Measurements from ENCODE around the gene LRRC8D. TPM values are rescaled to one million over a fixed set of nuclear protein-coding genes. Genes with fewer than 3 reads are reported as not detected.

The LRRC8D gene
- total and polyA plus RNA-seq, 9 of the 15 experiments (the other 6 are each of a cell fraction or from before 2014, with no cell fraction given) = 3.4 to 53.9 (median 15.9) TPM

GRCh38 chr1:89898695-89899470 is 78.1 kb downstream of the LRRC8D start:
- Histone ChIP-seq H3K36me3 (ENCODE audit: control insufficient read depth, insufficient read depth, low read length) (peaks cover 14% of the 10 kb centered on the region), H2AFZ (ENCODE audit: low read depth, low read length) (no peak overlapping the region), H3K9me1 (ENCODE audit: control insufficient read depth, insufficient read depth, low read length) (no peaks in the 10 kb centered on the region), H3K27me3 (ENCODE audit: control insufficient read depth in 2 of 2, insufficient read depth in 2 of 2, low read length in 2 of 2) (no peaks in the 10 kb centered on the region), H3K27ac (ENCODE audit: extremely low read depth, low read depth, low read length) (peak overlapping the region; percentile 99), H3K9ac (ENCODE audit: insufficient read depth in 1 of 2, low read depth in 2 of 2, low read length in 2 of 2) (peak overlapping the region in 1 of 2 experiments; percentile 36; a peak in 2 of 4 replicates), H3K9me3 (replicated peaks; ENCODE audit: control insufficient read depth, insufficient read depth, low read depth, low read length) (no peaks in the 10 kb centered on the region), H3K4me1 (replicated peaks in 1 of 2; ENCODE audit: control insufficient read depth in 2 of 2, insufficient read depth in 2 of 2, low read length in 2 of 2) (peaks cover 33 to 97% of the 10 kb centered on the region in 2 experiments), H3K4me3 (no peak overlapping the region), H3K79me2 (ENCODE audit: control insufficient read depth, insufficient read depth, low read length) (peaks cover 92% of the 10 kb centered on the region), H4K20me1 (replicated peaks; ENCODE audit: control insufficient read depth, insufficient read depth, low read length) (no peaks in the 10 kb centered on the region), H3K4me2 (ENCODE audit: insufficient read depth, low read length) (peak overlapping the region; percentile 58; the same call in 1 of the 2 replicates)
- in situ Hi-C loops (cut with MboI) = no loop called here
- no peak for FAIRE-seq
- peak in 1 of 4 experiments; percentile 6 for DNase-seq (ENCODE audit: extremely low read depth in 1 of 4, low spot score in 3 of 4)
- no peak for ATAC-seq
- 0 out of 2 replicates have a peak, but pooled peaks have one; percentile 14 for TF ChIP-seq ZBTB17 (CRISPR knock-in tag; IDR thresholded peaks at IDR 0.05)
- peak; percentile 80 for TF ChIP-seq WHSC1 (IDR thresholded peaks at IDR 0.05; ENCODE audit: low read length)
- TF ChIP-seq, protein P1, sequence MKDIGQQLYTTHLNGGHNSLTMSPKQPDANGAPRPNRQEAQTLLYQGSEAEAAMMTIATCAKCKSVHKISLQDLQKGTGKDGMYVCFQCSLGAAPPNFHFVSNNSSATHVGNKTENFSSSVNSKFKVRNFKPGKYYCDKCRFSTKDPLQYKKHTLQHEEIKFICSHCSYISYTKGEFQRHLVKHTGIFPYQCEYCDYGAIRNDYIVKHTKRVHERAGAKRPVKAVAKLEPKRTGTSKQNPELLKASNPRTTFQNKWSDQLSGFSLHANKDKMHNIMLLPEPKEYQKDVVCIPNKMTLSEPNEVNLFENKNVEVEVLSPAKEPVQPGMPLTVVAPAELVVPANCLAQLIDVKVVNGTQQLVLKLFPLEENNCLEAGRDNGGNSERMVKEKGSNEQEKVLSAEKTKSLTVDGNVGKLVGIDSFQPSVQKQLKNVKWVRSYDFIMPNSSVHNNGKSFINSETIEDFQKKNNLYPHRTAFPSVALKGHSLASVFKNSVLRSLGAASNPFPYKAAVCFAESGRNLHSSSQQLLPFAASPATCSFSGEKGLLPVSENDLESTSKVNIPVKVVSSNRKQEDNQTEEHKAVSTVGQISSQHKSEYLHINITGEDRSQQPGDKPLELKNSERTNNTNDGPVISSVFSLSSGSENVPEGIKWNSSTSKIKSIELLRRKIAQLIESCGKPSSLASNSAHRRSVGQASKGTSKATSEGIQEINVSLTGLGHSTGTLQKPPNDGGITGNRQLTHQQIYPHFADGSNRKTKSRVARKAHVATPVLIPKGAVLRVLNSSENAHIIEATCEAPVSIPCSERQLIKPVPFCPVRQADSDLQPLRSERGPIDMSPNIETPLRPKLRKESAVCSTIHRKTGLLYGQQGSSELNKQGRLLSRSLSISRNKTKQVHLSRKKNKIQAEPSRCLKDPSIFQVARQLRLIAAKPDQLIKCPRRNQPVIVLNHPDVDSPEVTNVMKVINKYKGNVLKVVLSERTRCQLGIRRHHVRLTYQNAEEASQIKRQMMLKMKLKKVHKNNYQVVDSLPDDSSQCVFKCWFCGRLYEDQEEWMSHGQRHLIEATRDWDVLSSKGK (CRISPR knock-in tag; IDR thresholded peaks at IDR 0.05) = no peak
- 0 out of 2 replicates have a peak, but pooled peaks have one; percentile 20 for TF ChIP-seq KAT7 (CRISPR knock-in tag; IDR thresholded peaks at IDR 0.05; ENCODE audit: borderline replicate concordance)
- TF ChIP-seq, protein P2, sequence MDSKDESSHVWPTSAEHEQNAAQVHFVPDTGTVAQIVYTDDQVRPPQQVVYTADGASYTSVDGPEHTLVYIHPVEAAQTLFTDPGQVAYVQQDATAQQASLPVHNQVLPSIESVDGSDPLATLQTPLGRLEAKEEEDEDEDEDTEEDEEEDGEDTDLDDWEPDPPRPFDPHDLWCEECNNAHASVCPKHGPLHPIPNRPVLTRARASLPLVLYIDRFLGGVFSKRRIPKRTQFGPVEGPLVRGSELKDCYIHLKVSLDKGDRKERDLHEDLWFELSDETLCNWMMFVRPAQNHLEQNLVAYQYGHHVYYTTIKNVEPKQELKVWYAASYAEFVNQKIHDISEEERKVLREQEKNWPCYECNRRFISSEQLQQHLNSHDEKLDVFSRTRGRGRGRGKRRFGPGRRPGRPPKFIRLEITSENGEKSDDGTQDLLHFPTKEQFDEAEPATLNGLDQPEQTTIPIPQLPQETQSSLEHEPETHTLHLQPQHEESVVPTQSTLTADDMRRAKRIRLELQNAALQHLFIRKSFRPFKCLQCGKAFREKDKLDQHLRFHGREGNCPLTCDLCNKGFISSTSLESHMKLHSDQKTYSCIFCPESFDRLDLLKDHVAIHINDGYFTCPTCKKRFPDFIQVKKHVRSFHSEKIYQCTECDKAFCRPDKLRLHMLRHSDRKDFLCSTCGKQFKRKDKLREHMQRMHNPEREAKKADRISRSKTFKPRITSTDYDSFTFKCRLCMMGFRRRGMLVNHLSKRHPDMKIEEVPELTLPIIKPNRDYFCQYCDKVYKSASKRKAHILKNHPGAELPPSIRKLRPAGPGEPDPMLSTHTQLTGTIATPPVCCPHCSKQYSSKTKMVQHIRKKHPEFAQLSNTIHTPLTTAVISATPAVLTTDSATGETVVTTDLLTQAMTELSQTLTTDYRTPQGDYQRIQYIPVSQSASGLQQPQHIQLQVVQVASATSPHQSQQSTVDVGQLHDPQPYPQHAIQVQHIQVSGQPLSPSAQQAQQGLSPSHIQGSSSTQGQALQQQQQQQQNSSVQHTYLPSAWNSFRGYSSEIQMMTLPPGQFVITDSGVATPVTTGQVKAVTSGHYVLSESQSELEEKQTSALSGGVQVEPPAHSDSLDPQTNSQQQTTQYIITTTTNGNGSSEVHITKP (IDR thresholded peaks at IDR 0.05; ENCODE audit: partially characterized antibody) = peak; percentile 80
- TF ChIP-seq DNMT1 (IDR thresholded peaks at IDR 0.05) = no peak
- TF ChIP-seq, protein P3, sequence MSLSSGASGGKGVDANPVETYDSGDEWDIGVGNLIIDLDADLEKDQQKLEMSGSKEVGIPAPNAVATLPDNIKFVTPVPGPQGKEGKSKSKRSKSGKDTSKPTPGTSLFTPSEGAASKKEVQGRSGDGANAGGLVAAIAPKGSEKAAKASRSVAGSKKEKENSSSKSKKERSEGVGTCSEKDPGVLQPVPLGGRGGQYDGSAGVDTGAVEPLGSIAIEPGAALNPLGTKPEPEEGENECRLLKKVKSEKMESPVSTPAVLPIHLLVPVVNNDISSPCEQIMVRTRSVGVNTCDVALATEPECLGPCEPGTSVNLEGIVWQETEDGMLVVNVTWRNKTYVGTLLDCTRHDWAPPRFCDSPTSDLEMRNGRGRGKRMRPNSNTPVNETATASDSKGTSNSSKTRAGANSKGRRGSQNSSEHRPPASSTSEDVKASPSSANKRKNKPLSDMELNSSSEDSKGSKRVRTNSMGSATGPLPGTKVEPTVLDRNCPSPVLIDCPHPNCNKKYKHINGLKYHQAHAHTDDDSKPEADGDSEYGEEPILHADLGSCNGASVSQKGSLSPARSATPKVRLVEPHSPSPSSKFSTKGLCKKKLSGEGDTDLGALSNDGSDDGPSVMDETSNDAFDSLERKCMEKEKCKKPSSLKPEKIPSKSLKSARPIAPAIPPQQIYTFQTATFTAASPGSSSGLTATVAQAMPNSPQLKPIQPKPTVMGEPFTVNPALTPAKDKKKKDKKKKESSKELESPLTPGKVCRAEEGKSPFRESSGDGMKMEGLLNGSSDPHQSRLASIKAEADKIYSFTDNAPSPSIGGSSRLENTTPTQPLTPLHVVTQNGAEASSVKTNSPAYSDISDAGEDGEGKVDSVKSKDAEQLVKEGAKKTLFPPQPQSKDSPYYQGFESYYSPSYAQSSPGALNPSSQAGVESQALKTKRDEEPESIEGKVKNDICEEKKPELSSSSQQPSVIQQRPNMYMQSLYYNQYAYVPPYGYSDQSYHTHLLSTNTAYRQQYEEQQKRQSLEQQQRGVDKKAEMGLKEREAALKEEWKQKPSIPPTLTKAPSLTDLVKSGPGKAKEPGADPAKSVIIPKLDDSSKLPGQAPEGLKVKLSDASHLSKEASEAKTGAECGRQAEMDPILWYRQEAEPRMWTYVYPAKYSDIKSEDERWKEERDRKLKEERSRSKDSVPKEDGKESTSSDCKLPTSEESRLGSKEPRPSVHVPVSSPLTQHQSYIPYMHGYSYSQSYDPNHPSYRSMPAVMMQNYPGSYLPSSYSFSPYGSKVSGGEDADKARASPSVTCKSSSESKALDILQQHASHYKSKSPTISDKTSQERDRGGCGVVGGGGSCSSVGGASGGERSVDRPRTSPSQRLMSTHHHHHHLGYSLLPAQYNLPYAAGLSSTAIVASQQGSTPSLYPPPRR (CRISPR knock-in tag; IDR thresholded peaks at IDR 0.05; ENCODE audit: borderline replicate concordance) = no peak
- TF ChIP-seq BMI1 (IDR thresholded peaks at IDR 0.05; ENCODE audit: low read length) = no peak
- no TSS peak for BruUV-seq (replicated peaks)
- intact Hi-C loops (cut with micrococcal nuclease) = loop anchor here (10.0 kb wide), 1 partner anchor 354 kb away; no protein-coding TSS in a partner anchor
- 67% methylated on average over 7 of the region's 7 CpGs for WGBS (ENCODE audit: insufficient coverage, low coverage, missing lambda C conversion rate)
- POLR2A ChIA-PET = interaction anchor here (1.1 to 1.5 kb wide), 3 partner anchors 9 to 15 kb away, joined by 3 read pairs; no protein-coding TSS in a partner anchor
- CTCF ChIA-PET (ENCODE audit: low intra/inter-chr PET ratio) = no interaction called here
